Measurements from ENCODE around the gene QSOX2. TPM values are rescaled to one million over a fixed set of nuclear protein-coding genes. Genes with fewer than 3 reads are reported as not detected.

QSOX2 gene
- total RNA-seq, 1 experiment from 2014 or later: 34.6 TPM

DNA sequence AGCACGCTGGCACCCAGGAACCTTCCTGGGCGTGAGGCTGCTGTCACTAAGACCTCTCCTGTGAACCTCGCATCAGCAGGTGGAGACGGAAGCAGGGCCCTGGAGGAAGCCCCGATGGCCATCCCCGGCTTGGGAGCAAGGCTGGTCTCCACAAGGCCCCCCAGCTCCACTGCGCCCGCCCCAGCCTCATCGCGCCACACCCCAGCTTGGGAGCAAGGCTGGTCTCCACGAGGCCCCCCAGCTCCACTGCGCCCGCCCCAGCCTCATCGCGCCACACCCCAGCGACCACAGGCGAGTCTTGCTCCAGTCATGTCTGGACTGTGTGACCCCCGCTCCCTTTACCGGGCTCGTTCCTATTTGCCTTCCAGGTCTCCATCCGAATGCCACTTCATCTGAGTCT, 11.0 kb downstream of the QSOX2 start:
- DNase-seq (ENCODE audit: low read depth, low spot score) (no peak), ATAC-seq (no peak)
- no peak overlapping the region for H3K9ac ChIP-seq (ENCODE audit: low read length)
- H3K36me3 ChIP-seq (ENCODE audit: control insufficient read depth in 1 of 2, insufficient read depth in 2 of 2, low read length in 2 of 2): peaks cover 2 to 26% of the 10 kb centered on the region in 2 experiments; a peak in 3 of 4 replicates
- H3K27me3 ChIP-seq (ENCODE audit: insufficient read depth, low read length): no peaks in the 10 kb centered on the region
- H2AFZ ChIP-seq (ENCODE audit: low read depth, low read length, poor library complexity, severe bottlenecking): no peak overlapping the region
- no peak overlapping the region for H3K4me3 ChIP-seq (replicated peaks in 1 of 2; ENCODE audit: low read depth in 1 of 2, low read length in 2 of 2)
- H3K9me3 ChIP-seq (ENCODE audit: control insufficient read depth in 1 of 2, insufficient read depth in 1 of 2, low read depth in 1 of 2, low read length in 2 of 2): no peaks in the 10 kb centered on the region
- CTCF ChIA-PET: no interaction called here
- peaks cover 0 to 12% of the 10 kb centered on the region in 2 experiments; a peak in 1 of 4 replicates for H3K4me1 ChIP-seq (ENCODE audit: control insufficient read depth in 1 of 2, insufficient read depth in 2 of 2, low read length in 2 of 2)
- POLR2A ChIA-PET: no interaction called here
- no peaks in the 10 kb centered on the region for H4K20me1 ChIP-seq (ENCODE audit: insufficient read depth)
- no peak overlapping the region for H3K4me2 ChIP-seq (ENCODE audit: low read length)
- H3K27ac ChIP-seq (ENCODE audit: low read depth, low read length): no peak overlapping the region
- peaks cover 88% of the 10 kb centered on the region for H3K79me2 ChIP-seq (ENCODE audit: insufficient read depth, low read length)
- no TSS peak for BruUV-seq (replicated peaks)
- intact Hi-C loops (cut with micrococcal nuclease): no loop called here
- RAD21 ChIA-PET (ENCODE audit: low non-redundant PET in 1 of 2, low total read pairs in 2 of 2, uncharacterized antibody in 2 of 2, unreplicated experiment in 2 of 2): no interaction called here
- H3K9me2 ChIP-seq (ENCODE audit: insufficient read depth): no peaks in the 10 kb centered on the region
- no peak for TF ChIP-seq SIN3A (IDR thresholded peaks at IDR 0.05; ENCODE audit: low read depth)
- no peak for TF ChIP-seq JUND (IDR thresholded peaks at IDR 0.05)
- TF ChIP-seq, protein P1, sequence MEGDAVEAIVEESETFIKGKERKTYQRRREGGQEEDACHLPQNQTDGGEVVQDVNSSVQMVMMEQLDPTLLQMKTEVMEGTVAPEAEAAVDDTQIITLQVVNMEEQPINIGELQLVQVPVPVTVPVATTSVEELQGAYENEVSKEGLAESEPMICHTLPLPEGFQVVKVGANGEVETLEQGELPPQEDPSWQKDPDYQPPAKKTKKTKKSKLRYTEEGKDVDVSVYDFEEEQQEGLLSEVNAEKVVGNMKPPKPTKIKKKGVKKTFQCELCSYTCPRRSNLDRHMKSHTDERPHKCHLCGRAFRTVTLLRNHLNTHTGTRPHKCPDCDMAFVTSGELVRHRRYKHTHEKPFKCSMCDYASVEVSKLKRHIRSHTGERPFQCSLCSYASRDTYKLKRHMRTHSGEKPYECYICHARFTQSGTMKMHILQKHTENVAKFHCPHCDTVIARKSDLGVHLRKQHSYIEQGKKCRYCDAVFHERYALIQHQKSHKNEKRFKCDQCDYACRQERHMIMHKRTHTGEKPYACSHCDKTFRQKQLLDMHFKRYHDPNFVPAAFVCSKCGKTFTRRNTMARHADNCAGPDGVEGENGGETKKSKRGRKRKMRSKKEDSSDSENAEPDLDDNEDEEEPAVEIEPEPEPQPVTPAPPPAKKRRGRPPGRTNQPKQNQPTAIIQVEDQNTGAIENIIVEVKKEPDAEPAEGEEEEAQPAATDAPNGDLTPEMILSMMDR (IDR thresholded peaks at IDR 0.05 in 2 of 3, conservative IDR thresholded peaks at IDR 0.05 in 1 of 3; ENCODE audit: borderline replicate concordance in 1 of 3, insufficient read depth in 1 of 3, low read depth in 2 of 3, low read length in 2 of 3): no peak

GRCh38 chr9:136233868-136234267, 11.7 kb downstream of the QSOX2 start:
- Histone ChIP-seq H3K27ac (ENCODE audit: low read depth, low read length) (no peak overlapping the region), H3K4me3 (replicated peaks in 1 of 2; ENCODE audit: low read depth in 1 of 2, low read length in 2 of 2) (no peak overlapping the region), H3K36me3 (ENCODE audit: control insufficient read depth in 1 of 2, insufficient read depth in 2 of 2, low read length in 2 of 2) (peaks cover 2 to 26% of the 10 kb centered on the region in 2 experiments; a peak in 3 of 4 replicates), H2AFZ (ENCODE audit: low read depth, low read length, poor library complexity, severe bottlenecking) (no peak overlapping the region), H3K9me2 (ENCODE audit: insufficient read depth) (no peaks in the 10 kb centered on the region), H3K9ac (ENCODE audit: low read length) (no peak overlapping the region), H3K9me3 (ENCODE audit: control insufficient read depth in 1 of 2, insufficient read depth in 1 of 2, low read depth in 1 of 2, low read length in 2 of 2) (no peaks in the 10 kb centered on the region), H4K20me1 (ENCODE audit: insufficient read depth) (no peaks in the 10 kb centered on the region), H3K79me2 (ENCODE audit: insufficient read depth, low read length) (peaks cover 88% of the 10 kb centered on the region), H3K4me2 (ENCODE audit: low read length) (no peak overlapping the region), H3K4me1 (ENCODE audit: control insufficient read depth in 1 of 2, insufficient read depth in 2 of 2, low read length in 2 of 2) (peaks cover 4 to 20% of the 10 kb centered on the region in 2 experiments), H3K27me3 (ENCODE audit: insufficient read depth, low read length) (no peaks in the 10 kb centered on the region)
- BruUV-seq (replicated peaks): no TSS peak
- CTCF ChIA-PET: no interaction called here
- POLR2A ChIA-PET: no interaction called here
- no peak for ATAC-seq
- intact Hi-C loops (cut with micrococcal nuclease): no loop called here
- RAD21 ChIA-PET (ENCODE audit: low non-redundant PET in 1 of 2, low total read pairs in 2 of 2, uncharacterized antibody in 2 of 2, unreplicated experiment in 2 of 2): no interaction called here
- DNase-seq (ENCODE audit: low read depth, low spot score): no peak
- TF ChIP-seq ZBTB33 (IDR thresholded peaks at IDR 0.05; ENCODE audit: extremely low read depth, insufficient replicate concordance, low read length): no peak
- TF ChIP-seq, protein P1 (IDR thresholded peaks at IDR 0.05 in 2 of 3, conservative IDR thresholded peaks at IDR 0.05 in 1 of 3; ENCODE audit: borderline replicate concordance in 1 of 3, insufficient read depth in 1 of 3, low read depth in 2 of 3, low read length in 2 of 3): no peak
- TF ChIP-seq, protein P2, sequence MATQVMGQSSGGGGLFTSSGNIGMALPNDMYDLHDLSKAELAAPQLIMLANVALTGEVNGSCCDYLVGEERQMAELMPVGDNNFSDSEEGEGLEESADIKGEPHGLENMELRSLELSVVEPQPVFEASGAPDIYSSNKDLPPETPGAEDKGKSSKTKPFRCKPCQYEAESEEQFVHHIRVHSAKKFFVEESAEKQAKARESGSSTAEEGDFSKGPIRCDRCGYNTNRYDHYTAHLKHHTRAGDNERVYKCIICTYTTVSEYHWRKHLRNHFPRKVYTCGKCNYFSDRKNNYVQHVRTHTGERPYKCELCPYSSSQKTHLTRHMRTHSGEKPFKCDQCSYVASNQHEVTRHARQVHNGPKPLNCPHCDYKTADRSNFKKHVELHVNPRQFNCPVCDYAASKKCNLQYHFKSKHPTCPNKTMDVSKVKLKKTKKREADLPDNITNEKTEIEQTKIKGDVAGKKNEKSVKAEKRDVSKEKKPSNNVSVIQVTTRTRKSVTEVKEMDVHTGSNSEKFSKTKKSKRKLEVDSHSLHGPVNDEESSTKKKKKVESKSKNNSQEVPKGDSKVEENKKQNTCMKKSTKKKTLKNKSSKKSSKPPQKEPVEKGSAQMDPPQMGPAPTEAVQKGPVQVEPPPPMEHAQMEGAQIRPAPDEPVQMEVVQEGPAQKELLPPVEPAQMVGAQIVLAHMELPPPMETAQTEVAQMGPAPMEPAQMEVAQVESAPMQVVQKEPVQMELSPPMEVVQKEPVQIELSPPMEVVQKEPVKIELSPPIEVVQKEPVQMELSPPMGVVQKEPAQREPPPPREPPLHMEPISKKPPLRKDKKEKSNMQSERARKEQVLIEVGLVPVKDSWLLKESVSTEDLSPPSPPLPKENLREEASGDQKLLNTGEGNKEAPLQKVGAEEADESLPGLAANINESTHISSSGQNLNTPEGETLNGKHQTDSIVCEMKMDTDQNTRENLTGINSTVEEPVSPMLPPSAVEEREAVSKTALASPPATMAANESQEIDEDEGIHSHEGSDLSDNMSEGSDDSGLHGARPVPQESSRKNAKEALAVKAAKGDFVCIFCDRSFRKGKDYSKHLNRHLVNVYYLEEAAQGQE (IDR thresholded peaks at IDR 0.05; ENCODE audit: low read depth): no peak
- no peak for TF ChIP-seq FOSL1 (IDR thresholded peaks at IDR 0.05; ENCODE audit: low read depth)
- no peak for TF ChIP-seq EZH2 (IDR thresholded peaks at IDR 0.05)
- no peak for TF ChIP-seq EZH2phosphoT487 (IDR thresholded peaks at IDR 0.05; ENCODE audit: borderline replicate concordance)
- TF ChIP-seq JUND (IDR thresholded peaks at IDR 0.05): no peak
